ENCODE data around the gene AIFM2. TPM values are rescaled to one million over a fixed set of nuclear protein-coding genes. Genes with fewer than 3 reads are reported as not detected.

Gene AIFM2
- total RNA-seq, 3 donors from 2014 or later = 14.3 to 42.1 (median 33.1) TPM

GRCh38 chr10:70140297-70140696, 7.7 kb upstream of the AIFM2 start:
- Histone ChIP-seq H3K4me3 (no peak overlapping the region), H3K4me1 (peaks cover 0 to 5% of the 10 kb centered on the region in 2 donors), H3K36me3 (no peaks in the 10 kb centered on the region), H3K9me3 (no peaks in the 10 kb centered on the region), H3K27me3 (no peaks in the 10 kb centered on the region), H3K27ac (no peak overlapping the region)
- DNase-seq (ENCODE audit: low spot score in 2 of 2) = no peak
- intact Hi-C loops (cut with DNase I; ENCODE audit: low total_unique reads) = no loop called here
- TF ChIP-seq POLR2AphosphoS5 (IDR thresholded peaks at IDR 0.05) = no peak

DNA sequence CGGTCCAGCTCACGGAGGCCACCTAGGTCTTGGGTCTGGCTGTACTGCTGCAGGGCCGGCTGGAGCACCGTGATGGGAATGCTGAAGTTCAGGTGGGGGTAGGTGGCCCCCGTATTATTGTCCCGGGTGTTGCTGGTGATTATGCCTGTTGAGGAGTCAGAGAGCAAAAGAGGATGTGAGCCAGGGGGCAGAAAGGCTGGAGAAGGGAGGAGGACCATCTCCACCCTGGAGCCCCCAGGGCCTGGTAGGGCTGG, 7.3 kb upstream of the AIFM2 start:
- H3K27me3 ChIP-seq = no peaks in the 10 kb centered on the region
- H3K27ac ChIP-seq = no peak overlapping the region
- intact Hi-C loops (cut with DNase I; ENCODE audit: low total_unique reads) = no loop called here
- DNase-seq (ENCODE audit: low spot score in 2 of 2) = no peak
- TF ChIP-seq, protein P1, sequence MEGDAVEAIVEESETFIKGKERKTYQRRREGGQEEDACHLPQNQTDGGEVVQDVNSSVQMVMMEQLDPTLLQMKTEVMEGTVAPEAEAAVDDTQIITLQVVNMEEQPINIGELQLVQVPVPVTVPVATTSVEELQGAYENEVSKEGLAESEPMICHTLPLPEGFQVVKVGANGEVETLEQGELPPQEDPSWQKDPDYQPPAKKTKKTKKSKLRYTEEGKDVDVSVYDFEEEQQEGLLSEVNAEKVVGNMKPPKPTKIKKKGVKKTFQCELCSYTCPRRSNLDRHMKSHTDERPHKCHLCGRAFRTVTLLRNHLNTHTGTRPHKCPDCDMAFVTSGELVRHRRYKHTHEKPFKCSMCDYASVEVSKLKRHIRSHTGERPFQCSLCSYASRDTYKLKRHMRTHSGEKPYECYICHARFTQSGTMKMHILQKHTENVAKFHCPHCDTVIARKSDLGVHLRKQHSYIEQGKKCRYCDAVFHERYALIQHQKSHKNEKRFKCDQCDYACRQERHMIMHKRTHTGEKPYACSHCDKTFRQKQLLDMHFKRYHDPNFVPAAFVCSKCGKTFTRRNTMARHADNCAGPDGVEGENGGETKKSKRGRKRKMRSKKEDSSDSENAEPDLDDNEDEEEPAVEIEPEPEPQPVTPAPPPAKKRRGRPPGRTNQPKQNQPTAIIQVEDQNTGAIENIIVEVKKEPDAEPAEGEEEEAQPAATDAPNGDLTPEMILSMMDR (IDR thresholded peaks at IDR 0.05) = no peak
- no peak for TF ChIP-seq POLR2AphosphoS5 (IDR thresholded peaks at IDR 0.05)
- no peak for TF ChIP-seq POLR2A (IDR thresholded peaks at IDR 0.05)
- H3K9me3 ChIP-seq = no peaks in the 10 kb centered on the region
- H3K4me3 ChIP-seq = no peak overlapping the region
- peaks cover 0 to 5% of the 10 kb centered on the region in 2 donors for H3K4me1 ChIP-seq
- H3K36me3 ChIP-seq = no peaks in the 10 kb centered on the region

DNA sequence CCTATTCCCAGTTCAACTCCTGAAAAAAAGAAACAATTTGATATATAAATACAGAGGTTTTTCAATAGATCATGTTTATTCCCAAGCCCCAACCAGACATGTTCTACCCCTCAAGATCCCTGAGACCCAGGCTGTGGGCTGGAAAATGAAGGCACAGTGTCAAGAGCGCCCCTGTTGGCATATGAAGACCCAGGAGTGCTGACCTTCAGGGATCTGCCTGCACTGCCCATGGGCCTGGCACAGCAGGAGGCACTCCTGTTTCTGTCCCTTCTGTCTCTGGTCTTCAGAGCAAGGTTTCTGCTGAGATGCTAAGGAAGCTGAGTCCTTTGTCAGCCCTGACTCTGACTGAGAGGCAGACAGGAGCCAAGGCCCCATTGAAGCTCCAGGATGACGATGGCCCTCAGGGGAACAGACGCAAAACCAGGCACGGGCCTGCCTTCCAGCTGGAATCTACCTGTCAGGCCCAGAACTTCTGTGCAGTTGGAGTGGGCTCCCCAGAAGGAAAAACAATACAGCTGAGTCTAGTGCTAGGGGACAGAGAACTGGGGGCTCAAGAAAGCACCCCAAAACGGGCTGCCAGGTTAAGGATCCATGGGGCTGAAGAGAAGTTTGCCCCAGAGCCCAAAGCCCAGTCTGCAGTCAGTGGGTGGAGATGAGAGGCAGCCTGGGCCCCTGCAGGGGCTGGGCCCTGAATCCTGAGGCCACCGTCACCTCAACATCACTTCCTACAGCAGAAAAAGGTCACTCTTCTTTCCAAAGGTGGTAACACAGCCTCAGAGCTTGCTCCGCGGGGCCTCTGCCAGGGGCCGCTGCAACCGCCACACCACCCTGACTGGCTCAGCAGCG, 6.7 kb upstream of the AIFM2 start:
- no peak for DNase-seq (ENCODE audit: low spot score in 2 of 2)
- no peaks in the 10 kb centered on the region for H3K27me3 ChIP-seq
- H3K9me3 ChIP-seq = no peaks in the 10 kb centered on the region
- no peak overlapping the region for H3K4me3 ChIP-seq
- H3K4me1 ChIP-seq = no peaks in the 10 kb centered on the region
- TF ChIP-seq POLR2A (IDR thresholded peaks at IDR 0.05) = no peak
- TF ChIP-seq, protein P1 (IDR thresholded peaks at IDR 0.05) = no peak
- no peak for TF ChIP-seq POLR2AphosphoS5 (IDR thresholded peaks at IDR 0.05)
- H3K36me3 ChIP-seq = no peaks in the 10 kb centered on the region
- intact Hi-C loops (cut with DNase I; ENCODE audit: low total_unique reads) = no loop called here
- H3K27ac ChIP-seq = no peak overlapping the region

GRCh38 chr10:70137927-70138883, 5.6 kb upstream of the AIFM2 start:
- H3K9me3 ChIP-seq = no peaks in the 10 kb centered on the region
- no peaks in the 10 kb centered on the region for H3K36me3 ChIP-seq
- no peak overlapping the region for H3K4me3 ChIP-seq
- H3K27ac ChIP-seq = no peak overlapping the region
- DNase-seq (ENCODE audit: low spot score in 2 of 2) = no peak
- intact Hi-C loops (cut with DNase I; ENCODE audit: low total_unique reads) = no loop called here
- TF ChIP-seq POLR2A (IDR thresholded peaks at IDR 0.05) (no peak), POLR2AphosphoS5 (IDR thresholded peaks at IDR 0.05) (no peak)
- no peaks in the 10 kb centered on the region for H3K27me3 ChIP-seq
- H3K4me1 ChIP-seq = no peaks in the 10 kb centered on the region

GRCh38 chr10:70137135-70137534, 4.5 kb upstream of the AIFM2 start:
- intact Hi-C loops (cut with DNase I; ENCODE audit: low total_unique reads) = no loop called here
- no peak for DNase-seq (ENCODE audit: low spot score in 2 of 2)
- no peaks in the 10 kb centered on the region for H3K27me3 ChIP-seq
- no peak overlapping the region for H3K27ac ChIP-seq
- no peak overlapping the region for H3K4me3 ChIP-seq
- H3K4me1 ChIP-seq = no peaks in the 10 kb centered on the region
- H3K9me3 ChIP-seq = no peaks in the 10 kb centered on the region
- TF ChIP-seq POLR2A (IDR thresholded peaks at IDR 0.05) = no peak
- no peaks in the 10 kb centered on the region for H3K36me3 ChIP-seq

- intact Hi-C loops (cut with DNase I; ENCODE audit: low total_unique reads) = no loop called here
- Histone ChIP-seq H3K27me3 (no peaks in the 10 kb centered on the region), H3K4me3 (no peak overlapping the region), H3K9me3 (no peaks in the 10 kb centered on the region), H3K27ac (no peak overlapping the region), H3K36me3 (no peaks in the 10 kb centered on the region), H3K4me1 (no peaks in the 10 kb centered on the region)
- DNase-seq (ENCODE audit: low spot score in 2 of 2) = peak in 1 of 2 donors; percentile 33
- TF ChIP-seq, protein P1 (IDR thresholded peaks at IDR 0.05) = no peak
- TF ChIP-seq POLR2A (IDR thresholded peaks at IDR 0.05) = no peak
- TF ChIP-seq POLR2AphosphoS5 (IDR thresholded peaks at IDR 0.05) = no peak
These were observed 3.1 kb upstream of the AIFM2 start for GRCh38 chr10:70135684-70136083.
